ENCODE measurements around the gene FOXK1. TPM values are rescaled to one million over a fixed set of nuclear protein-coding genes. Genes with fewer than 3 reads are reported as not detected.
A peak's percentile ranks its signal among the peaks of the same experiment; 100 is the strongest.

Gene FOXK1
- total RNA-seq, 1 donor, result 22.6 TPM

- no peak for DNase-seq (ENCODE audit: low read depth in 2 of 3, low spot score in 2 of 3)
Measured at GRCh38 chr7:4718075-4718474, 36.0 kb downstream of the FOXK1 start.

- no peak for DNase-seq (ENCODE audit: low read depth in 2 of 3, low spot score in 2 of 3)
Measured at GRCh38 chr7:4720225-4720624, 38.1 kb downstream of the FOXK1 start.

GRCh38 chr7:4722308-4722707, 40.2 kb downstream of the FOXK1 start:
- no peak for DNase-seq (ENCODE audit: low read depth in 2 of 3, low spot score in 2 of 3)

- no peak for DNase-seq (ENCODE audit: low read depth in 2 of 3, low spot score in 2 of 3)
Measured at GRCh38 chr7:4722960-4723630, 41.0 kb downstream of the FOXK1 start.

GRCh38 chr7:4724648-4725013, 42.5 kb downstream of the FOXK1 start:
- DNase-seq (ENCODE audit: low read depth in 2 of 3, low spot score in 2 of 3), result no peak

- peak in 2 of 3 donors; percentile 79 to 83 for DNase-seq (ENCODE audit: low read depth in 2 of 3, low spot score in 2 of 3)
Measured at GRCh38 chr7:4725014-4725849, 43.1 kb downstream of the FOXK1 start.

- no peak for DNase-seq (ENCODE audit: low read depth in 2 of 3, low spot score in 2 of 3)
Measured at GRCh38 chr7:4725850-4726450, 43.9 kb downstream of the FOXK1 start.

- peak in 1 of 3 donors; percentile 61 for DNase-seq (ENCODE audit: low read depth in 2 of 3, low spot score in 2 of 3)
Measured at GRCh38 chr7:4726566-4726965, 44.5 kb downstream of the FOXK1 start.

- no peak for DNase-seq (ENCODE audit: low read depth in 2 of 3, low spot score in 2 of 3)
Measured at GRCh38 chr7:4727914-4728705, 46.0 kb downstream of the FOXK1 start.

GRCh38 chr7:4729266-4729665, 47.2 kb downstream of the FOXK1 start:
- DNase-seq (ENCODE audit: low read depth in 2 of 3, low spot score in 2 of 3), result no peak

GRCh38 chr7:4730276-4730675, 48.2 kb downstream of the FOXK1 start:
- no peak for DNase-seq (ENCODE audit: low read depth in 2 of 3, low spot score in 2 of 3)

GRCh38 chr7:4730971-4731370, 48.9 kb downstream of the FOXK1 start:
- DNase-seq (ENCODE audit: low read depth in 2 of 3, low spot score in 2 of 3), result no peak

- no peak for DNase-seq (ENCODE audit: low read depth in 2 of 3, low spot score in 2 of 3)
Measured at GRCh38 chr7:4731803-4732202, 49.7 kb downstream of the FOXK1 start.

GRCh38 chr7:4733936-4734528, 51.9 kb downstream of the FOXK1 start:
- DNase-seq (ENCODE audit: low read depth in 2 of 3, low spot score in 2 of 3), result peak in 2 of 3 donors; percentile 57 to 65

- no peak for DNase-seq (ENCODE audit: low read depth in 2 of 3, low spot score in 2 of 3)
Measured at GRCh38 chr7:4734587-4735345, 52.7 kb downstream of the FOXK1 start.

- no peak for DNase-seq (ENCODE audit: low read depth in 2 of 3, low spot score in 2 of 3)
Measured at GRCh38 chr7:4737300-4737699, 55.2 kb downstream of the FOXK1 start.

GRCh38 chr7:4738711-4739527, 56.8 kb downstream of the FOXK1 start:
- peak in 2 of 3 donors; percentile 51 to 77 for DNase-seq (ENCODE audit: low read depth in 2 of 3, low spot score in 2 of 3)

GRCh38 chr7:4739528-4739992, 57.5 kb downstream of the FOXK1 start:
- DNase-seq (ENCODE audit: low read depth in 2 of 3, low spot score in 2 of 3), result no peak

GRCh38 chr7:4740796-4741195, 58.7 kb downstream of the FOXK1 start:
- no peak for DNase-seq (ENCODE audit: low read depth in 2 of 3, low spot score in 2 of 3)

Measured in hematopoietic multipotent progenitor cell (in vitro differentiated cells).